Measurements from ENCODE around the gene AAMDC.

GRCh38 chr11:77779935-77780334 is 41.0 kb upstream of the AAMDC start:
- TF ChIP-seq POLR2A (IDR thresholded peaks at IDR 0.05) (no peak), CTCF (IDR thresholded peaks at IDR 0.05) (no peak), POLR2AphosphoS5 (IDR thresholded peaks at IDR 0.05) (no peak)

Data from suprapubic skin (tissue), 4 donors.